Stromal cell of bone marrow (primary cell): Measurements from ENCODE around the gene PCDHA1.

ENCODE experiments used
- DNase-seq: peaks from one replicate; pipeline ENCODE4 v3.0.0-alpha.2; 2012; ENCODE audit warnings: low read depth

Gene PCDHA1

DNA sequence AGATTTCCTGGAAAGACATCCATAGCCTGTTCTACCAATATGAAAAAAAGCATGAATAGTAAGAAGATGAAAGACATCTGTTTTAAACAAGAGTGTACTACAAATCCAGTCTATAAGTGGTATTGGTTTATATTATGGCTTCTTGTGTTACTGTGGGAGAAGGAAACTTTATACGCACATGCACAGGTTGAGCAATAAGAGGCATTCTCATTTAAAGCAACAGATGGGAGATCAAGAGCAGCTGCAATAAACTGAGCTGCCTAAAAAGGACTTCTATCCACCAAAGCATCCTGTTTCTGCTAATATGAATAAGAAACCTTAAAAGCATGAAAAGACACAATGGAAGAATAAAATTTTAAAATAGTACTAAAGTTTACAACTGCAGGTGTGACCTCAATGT, 256.6 kb downstream of the PCDHA1 start:
- DNase-seq = no peak

DNA sequence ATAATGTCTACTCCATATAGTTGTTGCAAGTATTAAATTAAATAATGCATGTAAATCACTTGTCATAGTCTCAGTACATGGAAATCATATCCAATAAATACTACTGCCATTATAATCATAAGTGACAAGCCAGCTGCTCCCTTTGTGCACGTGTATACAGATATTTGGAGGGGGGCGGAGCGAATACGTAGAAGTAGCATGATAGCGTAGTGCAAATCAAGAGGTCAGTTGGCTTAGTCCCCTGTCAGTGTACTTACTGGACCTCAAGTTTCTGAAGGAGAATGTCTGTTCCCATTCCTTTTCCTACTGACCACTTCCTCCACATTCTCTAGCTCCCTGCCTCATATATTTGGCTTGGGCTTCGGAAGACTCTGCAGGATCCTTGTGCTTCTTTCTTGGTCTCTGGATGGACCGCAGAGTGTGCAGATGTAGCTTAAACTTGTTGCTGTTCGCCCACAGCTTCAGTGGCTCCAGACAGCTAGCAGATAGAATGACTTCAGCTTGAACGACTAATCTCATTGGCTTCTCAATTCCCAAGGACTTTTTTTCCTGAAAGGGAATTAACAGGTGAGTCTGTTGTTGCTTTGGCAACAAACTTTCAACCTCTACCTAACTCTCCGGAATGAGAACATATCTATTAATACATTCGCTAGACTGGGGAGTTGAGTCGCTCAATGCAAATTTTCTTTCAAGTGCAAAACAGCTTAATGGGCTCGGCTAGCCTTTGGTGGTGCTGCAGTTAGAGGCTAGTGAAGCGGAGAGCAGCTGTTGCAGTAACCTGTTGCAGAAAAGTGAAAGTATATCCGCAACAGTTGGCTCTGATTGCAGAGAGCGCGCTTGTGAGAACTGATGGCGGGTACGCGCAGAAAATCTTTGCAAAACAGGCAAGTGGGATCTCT, 264.9 kb downstream of the PCDHA1 start, which contains the start of gene PCDHB1:
Gene PCDHB1, plus strand, starts transcription at position 753 of the 899 bp plus-strand sequence. Its CDS starts 97 bp downstream, at position 850.
- no peak for DNase-seq

DNA sequence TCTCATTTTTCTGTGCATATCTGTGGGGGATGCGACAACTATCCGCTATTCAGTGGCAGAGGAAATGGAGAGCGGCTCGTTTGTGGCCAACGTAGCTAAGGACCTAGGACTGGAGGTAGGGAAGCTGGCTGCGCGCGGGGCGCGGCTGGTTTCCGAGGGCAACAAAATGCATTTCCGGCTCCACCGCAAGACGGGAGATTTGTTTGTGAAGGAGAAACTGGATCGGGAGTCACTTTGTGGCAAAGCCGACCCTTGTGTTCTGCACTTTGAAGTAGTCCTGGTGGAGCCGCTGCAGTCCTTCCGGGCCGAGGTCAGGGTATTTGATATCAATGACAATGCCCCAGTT, 265.6 kb downstream of the PCDHA1 start:
- no peak for DNase-seq
